GM12878 (cell line): ENCODE measurements around the gene WASF1. TPM values are rescaled to one million over a fixed set of nuclear protein-coding genes. Genes with fewer than 3 reads are reported as not detected.

ENCODE experiments used
- ATAC-seq: fragments of 200-7000 bp; cut with Tn5 transposase; 3 replicates; pipeline ENCODE4 v1.9.1; 2020; ENCODE audit warnings: mild to moderate bottlenecking, moderate library complexity
- BruUV-seq: library from RNA; stranded (reverse); fragments of 400-500 nt; replicated peaks from 2 replicates; lab custom pipeline; 2021; lab: Mats Ljungman, UMichigan
- CTCF ChIA-PET: fragments of 300-600 bp; sonication (Branson Sonifier 250); formaldehyde crosslinking; extraction: SDS; loops from one replicate; lab custom pipeline; 2021; ENCODE audit warnings: inconsistent platforms; lab: Yijun Ruan, JAX
- POLR2A ChIA-PET: fragments of 350-600 bp; formaldehyde crosslinking; extraction: SDS; loops from one replicate; lab custom pipeline; 2021; ENCODE audit warnings: inconsistent platforms; lab: Charles Lee
- RAD21 ChIA-PET: fragments of 300-600 bp; sonication (Branson Sonifier 250); formaldehyde crosslinking; loops from one replicate; lab custom pipeline; 2023; ENCODE audit warnings: antibody characterized with exemption; ENCODE audit not compliant: unreplicated experiment; lab: Charles Lee
- SMC1A ChIA-PET: fragments of 300-600 bp; sonication (Branson Sonifier 250); formaldehyde crosslinking; loops from one replicate; lab custom pipeline; 2023; ENCODE audit not compliant: unreplicated experiment, uncharacterized antibody; lab: Charles Lee
- DNase-seq: peaks from one replicate; pipeline ENCODE4 v3.0.0-alpha.2; 2011; ENCODE audit warnings: low read depth, low spot score
- FAIRE-seq: peaks from 3 replicates; lab custom pipeline; 2011; peaks lifted over from hg19 to GRCh38; lab: Jason Lieb, UNC
- H2AFZ ChIP-seq: 2 replicates; pipeline ENCODE4 v1.6.0; 2011; ENCODE audit warnings: low read depth, low read length, control low read depth; ENCODE audit not compliant: control insufficient read depth
- H3K27ac ChIP-seq: 2 replicates; pipeline ENCODE4 v1.5.1; 2011; ENCODE audit warnings: control low read depth; ENCODE audit not compliant: control insufficient read depth, insufficient read depth
- H3K27me3 ChIP-seq, 2 experiments: replicated peaks in 1 of 2; 2 replicates each; pipeline versions ENCODE4 v1.6.0 to v1.6.1; 2011; ENCODE audit warnings: low read length in 1 of 2; ENCODE audit not compliant: control insufficient read depth in 2 of 2, insufficient read depth in 2 of 2
- H3K36me3 ChIP-seq, 2 experiments: 2 replicates each; pipeline ENCODE4 v1.5.1; 2011; ENCODE audit warnings: low read length in 1 of 2; ENCODE audit not compliant: control insufficient read depth in 2 of 2, insufficient read depth in 2 of 2
- H3K4me1 ChIP-seq: 2 replicates; pipeline ENCODE4 v1.6.1; 2011; ENCODE audit warnings: mild to moderate bottlenecking, low read length, moderate library complexity, mixed read lengths; ENCODE audit not compliant: control insufficient read depth, insufficient read depth
- H3K4me2 ChIP-seq: 2 replicates; pipeline ENCODE4 v1.6.0; 2011; ENCODE audit warnings: control low read depth; ENCODE audit not compliant: control insufficient read depth, insufficient read depth
- H3K4me3 ChIP-seq: fragments of 200-600 bp; sonication (generic); 2 replicates; pipeline ENCODE4 v1.5.1; 2016
- H3K79me2 ChIP-seq: 2 replicates; pipeline ENCODE4 v1.6.0; 2011; ENCODE audit warnings: low read length; ENCODE audit not compliant: control insufficient read depth, insufficient read depth
- H3K9ac ChIP-seq: 2 replicates; pipeline ENCODE4 v1.8.0; 2011; ENCODE audit warnings: low read length, control low read depth, mixed read lengths; ENCODE audit not compliant: control insufficient read depth, insufficient read depth
- H3K9me3 ChIP-seq: replicated peaks from 3 replicates; pipeline ENCODE4 v1.5.1; 2011; ENCODE audit warnings: mild to moderate bottlenecking, low read length; ENCODE audit not compliant: control insufficient read depth, insufficient read depth
- H4K20me1 ChIP-seq: 2 replicates; pipeline ENCODE4 v1.6.0; 2011; ENCODE audit not compliant: control insufficient read depth, insufficient read depth
- ASH2L ChIP-seq: fragments of 300-600, 200-600 bp; sonication (generic); IDR thresholded peaks from 2 replicates; pipeline ENCODE4 v1.6.1; 2017; ENCODE audit warnings: low read depth, mild to moderate bottlenecking, borderline replicate concordance
- BRCA1 ChIP-seq: IDR thresholded peaks from 2 replicates; pipeline ENCODE4 v1.6.1; 2011; ENCODE audit warnings: low read depth, low read length, improper control_type of control experiment
- CUX1 ChIP-seq: IDR thresholded peaks from 2 replicates; pipeline ENCODE4 v1.6.1; 2012; ENCODE audit warnings: improper control_type of control experiment, low read depth, low read length; ENCODE audit not compliant: insufficient replicate concordance
- RUNX3 ChIP-seq: IDR thresholded peaks from 2 replicates; pipeline ENCODE4 v1.6.1; 2012; ENCODE audit warnings: low read length, inconsistent platforms
- TBL1XR1 ChIP-seq: IDR thresholded peaks from 2 replicates; pipeline ENCODE4 v1.6.1; 2012; ENCODE audit warnings: low read depth, low read length, improper control_type of control experiment
- ZNF592 ChIP-seq: fragments of 450-650 bp; IDR thresholded peaks from 2 replicates; pipeline ENCODE4 v1.6.1; 2017; ENCODE audit warnings: mild to moderate bottlenecking, moderate library complexity
- WGBS: methylation state at CpG from one replicate; pipeline ENCODE4 v1.1.6; 2016; ENCODE audit warnings: low lambda C conversion rate; ENCODE audit not compliant: insufficient replicate concordance, insufficient coverage; ENCODE audit errors: missing lambda C conversion rate; 5-methylcytosine and 5-hydroxymethylcytosine counted together
- in situ Hi-C: fragments of 300-500 bp; cut with MboI; formaldehyde crosslinking; loops from 9 replicates; pipeline ENCODE4 v1.14.3; 2018; ENCODE audit warnings: mixed read lengths
- intact Hi-C: fragments of 100-400 bp; cut with micrococcal nuclease; formaldehyde crosslinking; loops from one replicate; pipeline ENCODE4 v1.14.2; 2022; ENCODE audit not compliant: unreplicated experiment
- polyA plus RNA-seq, 11 experiments: library from polyadenylated mRNA; depleted of rRNA in 4 of 11; unstranded in 6 of 11; stranded (reverse) in 5 of 11; fragments of >200 nt; fragmentation: Nextera tagmentation in 4 of 11; fragmentation: Illumina TruSeq in 1 of 11; extraction: Ambion mirVana in 4 of 11; extraction: Trizol in 1 of 11; gene quantifications; 1 replicate in 1 of 11; 2 replicates in 10 of 11; pipeline versions ENCODE4 v1.2.1 to v1.2.3, GENCODE V29; 2011 to 2016; ENCODE audit warnings: inconsistent platforms in 2 of 11, missing spikeins in 2 of 11, low read depth in 1 of 11
- total RNA-seq, 4 experiments: library from RNA; depleted of rRNA in 3 of 4; stranded (reverse); fragments of >200 nt in 3 of 4; fragmentation: Illumina TruSeq in 1 of 4; extraction: Trizol in 1 of 4; gene quantifications; 2 replicates each; pipeline versions ENCODE4 v1.2.1 to v1.2.3, GENCODE V29; 2013 to 2021

WASF1 gene
- total and polyA plus RNA-seq, 10 of the 15 experiments (the other 5 are each of a cell fraction or from before 2014, with no cell fraction given) = 1.3 to 10.2 (median 4.5) TPM

- H4K20me1 ChIP-seq = no peaks in the 10 kb centered on the region
- H3K4me1 ChIP-seq = no peaks in the 10 kb centered on the region; the same call in 1 of the 2 replicates
- in situ Hi-C loops (no loop called here), intact Hi-C loops (no loop called here)
- H3K27me3 ChIP-seq = no peaks in the 10 kb centered on the region; a peak in 1 of 4 replicates
- no peak overlapping the region for H3K9ac ChIP-seq
- ChIA-PET CTCF (no interaction called here), POLR2A (no interaction called here), RAD21 (no interaction called here), SMC1A (interaction anchor here (0.6 kb wide), 1 partner anchor 786 kb away, joined by 3 read pairs; no protein-coding TSS in a partner anchor)
- H3K4me3 ChIP-seq = no peak overlapping the region
- FAIRE-seq (peak; percentile 54), ATAC-seq (no peak), DNase-seq (no peak)
- no peaks in the 10 kb centered on the region for H3K9me3 ChIP-seq
- no peak for TF ChIP-seq CUX1
- TF ChIP-seq ZNF592 = no peak
- TF ChIP-seq TBL1XR1 = no peak
- TF ChIP-seq BRCA1 = no peak
- no peak for TF ChIP-seq ASH2L
- TF ChIP-seq RUNX3 = peak; percentile 55
- 0% methylated on average over 3 of the region's 3 CpGs for WGBS
- H2AFZ ChIP-seq = no peak overlapping the region
- no peak overlapping the region for H3K27ac ChIP-seq
- no peaks in the 10 kb centered on the region for H3K79me2 ChIP-seq
- H3K36me3 ChIP-seq = no peaks in the 10 kb centered on the region
- H3K4me2 ChIP-seq = no peak overlapping the region
- no TSS peak for BruUV-seq
Measured at GRCh38 chr6:110147870-110148269, 31.6 kb downstream of the WASF1 start.
